Activated CD4-positive, alpha-beta T cell treated with anti-CD3 and anti-CD28 coated beads for 36 hours (primary cell): ENCODE results near the gene MOB3B. TPM values are rescaled to one million over a fixed set of nuclear protein-coding genes. Genes with fewer than 3 reads are reported as not detected.

ENCODE experiments used
- ATAC-seq: fragments of 200-7000 bp; cut with Tn5 transposase; one replicate; pipeline ENCODE4 v1.10.0; 2021; ENCODE audit warnings: mild to moderate bottlenecking, moderate library complexity
- CTCF ChIA-PET: fragments of 350-600 bp; sonication (Branson Sonifier 250); formaldehyde crosslinking; loops from one replicate; lab custom pipeline; 2021; ENCODE audit warnings: antibody characterized with exemption; lab: Charles Lee
- POLR2A ChIA-PET: fragments of 350-600 bp; sonication (Branson Sonifier 250); formaldehyde crosslinking; loops from one replicate; lab custom pipeline; 2021; ENCODE audit warnings: antibody characterized with exemption, inconsistent platforms; lab: Charles Lee
- DNase-seq: peaks from one replicate; pipeline ENCODE4 v3.0.0-alpha.2; 2020
- H3K27ac Mint-ChIP-seq: one replicate; pipeline ENCODE4 v1.8.0; 2021; ENCODE audit warnings: mixed read lengths
- H3K27me3 Mint-ChIP-seq: one replicate; pipeline ENCODE4 v1.8.0; 2021; ENCODE audit warnings: mixed read lengths
- H3K36me3 Mint-ChIP-seq: one replicate; pipeline ENCODE4 v1.8.0; 2021; ENCODE audit warnings: low read depth, mixed read lengths
- H3K4me1 Mint-ChIP-seq: one replicate; pipeline ENCODE4 v1.8.0; 2021; ENCODE audit warnings: mixed read lengths
- H3K4me3 Mint-ChIP-seq: one replicate; pipeline ENCODE4 v1.8.0; 2021; ENCODE audit warnings: mild to moderate bottlenecking, moderate library complexity, mixed read lengths
- H3K9me3 Mint-ChIP-seq: one replicate; pipeline ENCODE4 v1.8.0; 2021; ENCODE audit warnings: low read depth, mixed read lengths
- intact Hi-C, 2 experiments: fragments of 100-400 bp; cut with DNase I in 1 of 2; cut with micrococcal nuclease in 1 of 2; formaldehyde crosslinking; loops; one replicate each; pipeline versions ENCODE4 v1.14.2 to v1.15.1; 2022 to 2024; cut with DNase I, micrococcal nuclease
- total RNA-seq, 2 experiments: library from RNA; stranded (reverse); gene quantifications; one replicate each; pipeline ENCODE4 v1.2.3, GENCODE V29; 2021

MOB3B gene
- total RNA-seq, 2 experiments from 2014 or later: 0.80 to 0.88 TPM

- ChIA-PET CTCF (interaction anchor here (1.3 kb wide), 1 partner anchor 14 kb away, joined by 3 read pairs; no protein-coding TSS in a partner anchor), POLR2A (no interaction called here)
- intact Hi-C loops: no loop called here
- H3K27ac Mint-ChIP-seq: no peak overlapping the region
- H3K9me3 Mint-ChIP-seq: no peaks in the 10 kb centered on the region
- no peaks in the 10 kb centered on the region for H3K36me3 Mint-ChIP-seq
- no peaks in the 10 kb centered on the region for H3K4me1 Mint-ChIP-seq
- H3K4me3 Mint-ChIP-seq: no peak overlapping the region
- H3K27me3 Mint-ChIP-seq: peaks cover 6% of the 10 kb centered on the region
- DNase-seq (no peak), ATAC-seq (no peak)
Measured at GRCh38 chr9:27291292-27291691, 238.3 kb downstream of the MOB3B start.

- DNase-seq (no peak), ATAC-seq (no peak)
- Mint-ChIP-seq H3K4me1 (no peaks in the 10 kb centered on the region), H3K27ac (no peak overlapping the region), H3K4me3 (no peak overlapping the region), H3K9me3 (no peaks in the 10 kb centered on the region), H3K36me3 (no peaks in the 10 kb centered on the region), H3K27me3 (peaks cover 7% of the 10 kb centered on the region)
- CTCF ChIA-PET: interaction anchor here (0.6 kb wide), 1 partner anchor 10 kb away, joined by 3 read pairs; no protein-coding TSS in a partner anchor
- POLR2A ChIA-PET: no interaction called here
- intact Hi-C loops: no loop called here
Measured at GRCh38 chr9:27282269-27282668, 247.3 kb downstream of the MOB3B start.

GRCh38 chr9:27280860-27281259 lies 248.8 kb downstream of the MOB3B start:
- ATAC-seq (no peak), DNase-seq (no peak)
- no peaks in the 10 kb centered on the region for H3K9me3 Mint-ChIP-seq
- H3K4me1 Mint-ChIP-seq: no peaks in the 10 kb centered on the region
- H3K4me3 Mint-ChIP-seq: no peak overlapping the region
- POLR2A ChIA-PET: no interaction called here
- intact Hi-C loops: no loop called here
- no peaks in the 10 kb centered on the region for H3K36me3 Mint-ChIP-seq
- H3K27me3 Mint-ChIP-seq: peaks cover 5% of the 10 kb centered on the region
- H3K27ac Mint-ChIP-seq: no peak overlapping the region
- CTCF ChIA-PET: no interaction called here

GRCh38 chr9:27280249-27280648 lies 249.4 kb downstream of the MOB3B start:
- H3K27me3 Mint-ChIP-seq: peaks cover 5% of the 10 kb centered on the region
- ChIA-PET POLR2A (no interaction called here), CTCF (interaction anchor here (0.6 to 1.2 kb wide), 2 partner anchors 9 to 10 kb away, joined by 3 read pairs; no protein-coding TSS in a partner anchor)
- H3K4me3 Mint-ChIP-seq: no peak overlapping the region
- H3K27ac Mint-ChIP-seq: no peak overlapping the region
- H3K9me3 Mint-ChIP-seq: no peaks in the 10 kb centered on the region
- no peaks in the 10 kb centered on the region for H3K4me1 Mint-ChIP-seq
- no peaks in the 10 kb centered on the region for H3K36me3 Mint-ChIP-seq
- intact Hi-C loops: no loop called here
- DNase-seq (no peak), ATAC-seq (no peak)

DNA sequence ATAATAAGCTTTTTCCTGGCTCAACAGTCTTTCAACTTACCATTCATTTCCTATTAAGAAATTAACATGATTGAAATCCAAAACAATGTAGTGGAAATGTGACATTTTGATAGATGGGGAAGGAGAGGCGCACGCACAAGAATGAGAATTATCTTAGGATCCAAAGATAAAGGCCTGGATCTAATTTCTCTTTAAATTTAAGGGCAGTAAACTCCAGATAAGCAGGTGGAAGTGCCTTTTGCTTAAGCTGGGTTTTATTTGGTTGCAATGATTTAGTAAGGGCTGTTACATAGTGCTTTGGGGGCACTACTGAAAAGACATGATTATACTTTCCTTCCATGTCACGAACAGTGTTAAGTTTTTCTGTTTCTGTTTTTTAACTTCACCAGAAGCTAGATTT lies 250.0 kb downstream of the MOB3B start:
- CTCF ChIA-PET: interaction anchor here (0.6 to 1.4 kb wide), 3 partner anchors 9 to 11 kb away, joined by 3 read pairs; no protein-coding TSS in a partner anchor
- no peaks in the 10 kb centered on the region for H3K36me3 Mint-ChIP-seq
- no peak overlapping the region for H3K27ac Mint-ChIP-seq
- intact Hi-C loops: loop anchor here in 1 of 2 experiments (10.0 kb wide), 1 partner anchor 385 kb away; the partner anchor contains the start of gene CAAP1
- no peak overlapping the region for H3K4me3 Mint-ChIP-seq
- DNase-seq: no peak
- ATAC-seq: no peak
- POLR2A ChIA-PET: no interaction called here
- no peaks in the 10 kb centered on the region for H3K9me3 Mint-ChIP-seq
- no peaks in the 10 kb centered on the region for H3K4me1 Mint-ChIP-seq
- peaks cover 5% of the 10 kb centered on the region for H3K27me3 Mint-ChIP-seq

GRCh38 chr9:27278374-27278773 lies 251.2 kb downstream of the MOB3B start:
- ChIA-PET POLR2A (no interaction called here), CTCF (interaction anchor here (0.9 to 1.4 kb wide), 2 partner anchors 9 to 10 kb away, joined by 3 to 4 read pairs; no protein-coding TSS in a partner anchor)
- Mint-ChIP-seq H3K4me1 (no peaks in the 10 kb centered on the region), H3K36me3 (no peaks in the 10 kb centered on the region), H3K4me3 (no peak overlapping the region), H3K27ac (no peak overlapping the region), H3K9me3 (no peaks in the 10 kb centered on the region), H3K27me3 (peaks cover 5% of the 10 kb centered on the region)
- ATAC-seq (no peak), DNase-seq (no peak)
- intact Hi-C loops: loop anchor here in 1 of 2 experiments (10.0 kb wide), 1 partner anchor 384 kb away; the partner anchor contains the start of gene CAAP1

DNA sequence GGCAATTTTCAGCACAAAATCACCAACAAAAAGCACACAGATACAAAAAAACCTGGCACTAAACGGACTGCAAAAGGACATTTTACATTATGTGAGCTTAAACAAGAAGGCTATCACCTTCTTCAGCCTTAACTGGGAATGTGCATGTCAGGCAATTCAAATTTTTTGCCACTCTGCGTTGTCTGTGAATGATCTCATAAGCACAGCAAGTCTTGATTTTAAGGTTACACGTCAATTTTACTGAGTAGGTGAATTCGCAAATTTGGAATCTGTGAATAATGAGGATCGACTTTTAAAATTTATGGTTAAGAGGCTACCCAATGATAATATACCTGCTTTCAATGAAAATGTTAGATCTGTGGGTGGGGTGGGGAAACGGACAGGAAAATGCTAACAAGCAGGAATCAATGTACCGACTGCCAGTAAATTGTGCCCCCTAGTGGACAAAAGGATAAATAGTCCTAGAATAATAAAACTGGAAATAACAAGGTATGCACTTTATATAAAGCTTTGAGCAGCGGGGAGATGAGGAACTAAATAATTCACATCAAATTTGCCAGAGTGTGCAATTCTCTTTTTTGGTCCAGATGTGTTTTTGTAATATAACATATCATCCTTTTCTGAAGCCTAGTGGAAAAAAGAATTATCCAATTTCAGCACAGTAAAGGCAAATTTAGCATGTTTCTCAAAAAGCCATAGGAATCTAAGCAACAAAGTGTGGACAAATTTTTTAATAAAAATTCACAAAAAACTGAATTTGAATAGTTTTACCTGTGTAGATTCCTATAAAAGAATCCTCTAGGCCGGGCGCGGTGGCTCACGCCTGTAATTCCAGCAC lies 253.2 kb downstream of the MOB3B start:
- Mint-ChIP-seq H3K4me3 (no peak overlapping the region), H3K9me3 (no peaks in the 10 kb centered on the region), H3K36me3 (no peaks in the 10 kb centered on the region), H3K27ac (no peak overlapping the region), H3K27me3 (peaks cover 2% of the 10 kb centered on the region), H3K4me1 (no peaks in the 10 kb centered on the region)
- ChIA-PET CTCF (interaction anchor here (0.7 to 1.4 kb wide), 4 partner anchors 9 to 243 kb away, joined by 3 read pairs; no protein-coding TSS in a partner anchor), POLR2A (interaction anchor here (0.7 kb wide), 1 partner anchor 33 kb away, joined by 3 read pairs; no protein-coding TSS in a partner anchor)
- peak; percentile 9 for DNase-seq
- intact Hi-C loops: loop anchor here (1.0 to 10.0 kb wide), 6 partner anchors 30 to 532 kb away; partner anchors contain the start of gene CAAP1 (in 1 of the 2)
- no peak for ATAC-seq

Other genes starting within 250 kb of the MOB3B start
- gene EQTN, start 232.7 kb downstream of the MOB3B start, total RNA-seq: not detected
- not detected for gene IFNK, start 5.5 kb downstream of the MOB3B start, total RNA-seq
- gene C9orf72, start 43.7 kb upstream of the MOB3B start, total RNA-seq: 10 to 100 TPM; 10.2 TPM